Activated CD4-positive, alpha-beta T cell treated with anti-CD3 and anti-CD28 coated beads, Interleukin-2, amount 50 U/mL, for 1 hour (primary cell): Measurements from ENCODE around the gene ELF2.
"Not testable (repeated sequence)": the region's sequence is repeated elsewhere in the genome, so short reads cannot be mapped to it uniquely, and the experiment has no call there.

Experiments
- DNase-seq: peaks from one replicate; pipeline ENCODE4 v3.0.0-alpha.2; 2020

Gene ELF2

DNA sequence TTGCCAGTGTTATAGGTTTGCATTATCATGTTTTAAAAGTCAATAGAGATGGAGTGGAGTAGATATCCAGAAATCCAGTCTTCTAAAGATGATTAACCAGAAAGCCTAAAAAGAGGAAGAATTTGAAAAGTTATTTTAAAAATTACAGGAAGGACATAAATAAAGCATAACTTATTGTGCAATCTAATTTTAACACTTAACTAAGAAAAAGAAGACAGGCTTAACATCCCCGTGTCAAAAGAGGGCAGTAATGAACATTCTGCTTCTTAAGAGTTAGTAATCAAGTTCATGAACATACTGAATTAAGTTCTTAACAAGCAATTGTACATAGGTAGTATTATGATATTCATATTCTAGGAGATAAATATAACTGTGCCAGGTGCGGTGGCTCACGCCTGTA lies 39.3 kb downstream of the ELF2 start:
- no peak for DNase-seq

- DNase-seq = no peak
These were observed 42.6 kb downstream of the ELF2 start for GRCh38 chr4:139134403-139134802.

- DNase-seq = no peak
These were observed 45.7 kb downstream of the ELF2 start for GRCh38 chr4:139131209-139131870.

GRCh38 chr4:139129206-139129605 lies 47.8 kb downstream of the ELF2 start:
- DNase-seq = no peak

GRCh38 chr4:139126898-139127297 lies 50.1 kb downstream of the ELF2 start:
- DNase-seq = no peak

DNA sequence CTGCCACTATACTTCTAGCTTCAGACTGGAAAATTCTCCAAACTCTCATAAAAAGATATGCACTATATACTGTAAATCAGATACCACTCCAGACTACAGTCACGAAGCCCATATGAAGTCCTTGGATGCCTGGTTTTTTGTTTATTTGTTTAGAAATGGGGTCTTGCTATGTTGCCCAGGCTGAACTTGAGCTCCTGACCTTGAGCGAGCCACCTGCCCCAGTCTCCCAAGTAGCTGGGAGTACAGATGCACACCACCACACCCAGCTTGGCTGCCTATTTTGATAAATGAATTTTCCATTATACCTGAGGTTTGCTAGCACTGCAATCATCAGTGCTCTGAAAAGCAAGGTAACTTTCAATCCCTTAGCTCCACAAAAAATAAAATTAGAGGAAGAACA lies 53.1 kb downstream of the ELF2 start:
- no peak for DNase-seq

GRCh38 chr4:139118365-139118764 lies 58.7 kb downstream of the ELF2 start:
- DNase-seq = no peak

GRCh38 chr4:139115226-139115625 lies 61.8 kb downstream of the ELF2 start:
- DNase-seq = no peak

DNA sequence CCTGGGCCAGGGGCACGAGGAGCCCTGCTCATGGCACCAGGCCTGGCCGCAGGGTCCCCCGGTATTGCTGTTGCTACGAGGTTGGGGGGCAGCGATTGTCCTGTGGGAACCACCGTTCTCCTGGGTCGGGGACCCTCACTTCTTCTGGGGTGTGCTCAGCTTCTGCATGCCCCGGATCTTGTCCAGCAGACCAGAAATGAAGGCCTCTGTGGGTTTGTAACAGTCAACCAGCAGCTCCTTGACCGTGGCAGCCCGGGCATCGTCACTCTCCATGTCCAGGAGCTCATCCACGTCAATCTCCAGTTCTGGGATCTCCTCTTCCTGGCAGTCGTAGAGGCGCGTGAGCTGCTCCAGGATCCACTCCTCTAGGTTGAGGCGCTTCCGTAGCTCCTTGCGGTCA lies 62.2 kb downstream of the ELF2 start:
- not testable (repeated sequence) for DNase-seq

DNA sequence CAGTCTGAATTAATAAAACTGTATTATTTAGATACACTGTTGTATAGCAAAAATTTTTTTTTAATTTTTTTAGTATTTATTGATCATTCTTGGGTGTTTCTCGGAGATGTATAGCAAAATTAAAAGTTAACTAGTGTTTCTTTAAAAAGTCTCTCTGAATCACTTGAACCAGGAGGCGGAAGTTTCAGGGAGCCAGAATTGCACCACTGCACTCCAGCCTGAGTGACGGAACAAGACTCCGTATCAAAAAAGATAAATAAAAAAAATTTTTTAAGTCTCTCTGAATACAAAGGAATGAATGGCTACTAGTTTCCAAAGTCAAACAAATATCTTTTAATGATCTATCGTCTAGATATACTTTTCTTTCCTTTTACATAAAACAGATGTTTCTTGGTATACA lies 64.4 kb downstream of the ELF2 start:
- no peak for DNase-seq

GRCh38 chr4:139108567-139109128 lies 68.4 kb downstream of the ELF2 start:
- no peak for DNase-seq

GRCh38 chr4:139099366-139099982 lies 77.5 kb downstream of the ELF2 start:
- peak; percentile 69 for DNase-seq

- DNase-seq = no peak
These were observed 84.7 kb downstream of the ELF2 start for GRCh38 chr4:139092271-139092670.

DNA sequence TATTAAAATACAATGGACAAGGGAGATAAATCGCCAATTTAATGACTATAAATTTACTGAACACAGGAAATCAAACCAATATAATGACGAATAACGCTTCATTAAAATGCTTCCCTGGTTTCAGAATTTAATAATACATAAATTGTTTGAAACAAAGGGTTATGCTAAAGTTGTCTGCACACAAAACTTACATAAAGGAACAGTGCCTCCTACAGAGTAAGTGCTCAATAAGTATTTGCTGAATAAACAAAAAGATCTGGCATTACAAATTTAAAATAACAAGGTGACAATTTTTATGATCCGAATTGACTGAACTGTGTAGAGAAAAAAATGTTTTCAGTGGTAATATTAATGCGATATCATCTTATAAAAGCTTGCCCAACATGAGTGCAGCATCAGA lies 91.9 kb downstream of the ELF2 start:
- DNase-seq = no peak

DNA sequence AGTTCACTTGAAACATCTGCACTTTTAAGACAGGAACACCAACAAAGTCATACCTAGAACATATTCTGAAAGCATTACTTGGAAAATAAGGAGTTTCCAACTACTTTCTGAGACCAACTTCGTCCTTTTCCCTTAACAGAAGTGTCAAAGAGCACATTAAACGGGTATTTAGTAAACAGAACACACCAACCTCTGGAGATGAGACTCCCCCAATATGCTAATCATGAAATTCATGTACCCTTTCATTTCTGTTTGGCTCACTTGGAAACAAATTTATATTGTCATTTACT lies 92.3 kb downstream of the ELF2 start:
- no peak for DNase-seq

GRCh38 chr4:139083956-139084803 lies 92.8 kb downstream of the ELF2 start:
- DNase-seq = peak; percentile 76

- DNase-seq = peak; percentile 59
These were observed 93.4 kb downstream of the ELF2 start for GRCh38 chr4:139083607-139083955.

- peak; percentile 88 for DNase-seq
These were observed 94.0 kb downstream of the ELF2 start for GRCh38 chr4:139082750-139083606.

- no peak for DNase-seq
These were observed 98.1 kb downstream of the ELF2 start for GRCh38 chr4:139078926-139079325.

- DNase-seq = no peak
These were observed 99.3 kb downstream of the ELF2 start for GRCh38 chr4:139077567-139078355.

- DNase-seq = no peak
These were observed 100.8 kb downstream of the ELF2 start for GRCh38 chr4:139076016-139076744.
